Hepatocyte (in vitro differentiated cells): ENCODE data around the gene CRACDL.

Experiments
- EZH2 ChIP-seq: fragments of 200-600 bp; sonication (generic); IDR thresholded peaks from 2 replicates; pipeline ENCODE4 v1.6.1; 2016; ENCODE audit warnings: antibody characterized with exemption, mild to moderate bottlenecking, borderline replicate concordance
- EZH2phosphoT487 ChIP-seq: fragments of 200-600 bp; sonication (generic); IDR thresholded peaks from one replicate; pipeline ENCODE4 v1.6.1; 2018; ENCODE audit warnings: antibody characterized with exemption, mild to moderate bottlenecking, low read depth, moderate library complexity; ENCODE audit not compliant: unreplicated experiment, severe bottlenecking
- TF ChIP-seq, protein P1 (sequence below): fragments of 200-600 bp; sonication (generic); IDR thresholded peaks from 2 replicates; pipeline ENCODE4 v1.5.1; 2016; ENCODE audit warnings: antibody characterized with exemption, mild to moderate bottlenecking; ENCODE audit not compliant: poor library complexity

DNA sequence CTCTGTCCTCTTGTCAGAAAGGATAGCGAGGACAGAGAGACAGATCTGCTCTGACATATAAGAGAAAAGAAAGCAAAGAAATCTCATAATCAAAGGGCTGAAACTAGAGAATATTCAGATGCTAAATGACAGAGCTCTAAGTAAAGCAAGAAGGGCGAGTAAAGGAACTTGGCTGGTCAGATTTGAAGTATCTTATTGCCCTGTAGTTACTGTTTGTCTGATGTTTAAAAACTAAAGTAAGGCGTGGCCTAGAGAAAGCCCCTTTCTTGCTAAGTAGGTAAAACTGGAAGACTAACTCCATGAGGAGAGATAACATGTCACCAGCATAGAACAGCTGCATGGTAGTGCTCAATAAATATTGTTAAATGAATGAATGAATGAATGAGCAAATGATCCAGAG is 70.0 kb downstream of the CRACDL start:
- TF ChIP-seq, protein P1, sequence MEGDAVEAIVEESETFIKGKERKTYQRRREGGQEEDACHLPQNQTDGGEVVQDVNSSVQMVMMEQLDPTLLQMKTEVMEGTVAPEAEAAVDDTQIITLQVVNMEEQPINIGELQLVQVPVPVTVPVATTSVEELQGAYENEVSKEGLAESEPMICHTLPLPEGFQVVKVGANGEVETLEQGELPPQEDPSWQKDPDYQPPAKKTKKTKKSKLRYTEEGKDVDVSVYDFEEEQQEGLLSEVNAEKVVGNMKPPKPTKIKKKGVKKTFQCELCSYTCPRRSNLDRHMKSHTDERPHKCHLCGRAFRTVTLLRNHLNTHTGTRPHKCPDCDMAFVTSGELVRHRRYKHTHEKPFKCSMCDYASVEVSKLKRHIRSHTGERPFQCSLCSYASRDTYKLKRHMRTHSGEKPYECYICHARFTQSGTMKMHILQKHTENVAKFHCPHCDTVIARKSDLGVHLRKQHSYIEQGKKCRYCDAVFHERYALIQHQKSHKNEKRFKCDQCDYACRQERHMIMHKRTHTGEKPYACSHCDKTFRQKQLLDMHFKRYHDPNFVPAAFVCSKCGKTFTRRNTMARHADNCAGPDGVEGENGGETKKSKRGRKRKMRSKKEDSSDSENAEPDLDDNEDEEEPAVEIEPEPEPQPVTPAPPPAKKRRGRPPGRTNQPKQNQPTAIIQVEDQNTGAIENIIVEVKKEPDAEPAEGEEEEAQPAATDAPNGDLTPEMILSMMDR = no peak
- no peak for TF ChIP-seq EZH2
- TF ChIP-seq EZH2phosphoT487 = no peak
